SK-N-SH (cell line): ENCODE measurements around the gene KRTAP5-9. TPM values are rescaled to one million over a fixed set of nuclear protein-coding genes. Genes with fewer than 3 reads are reported as not detected.

Experiments used
- CTCF ChIA-PET: fragments of 300-600, 350-600 bp; formaldehyde crosslinking; extraction: SDS; loops from one replicate; lab custom pipeline; 2021; lab: Yijun Ruan, JAX
- POLR2A ChIA-PET: fragments of 350-600 bp; sonication (Branson Sonifier 250); formaldehyde crosslinking; extraction: SDS; loops from one replicate; lab custom pipeline; 2020; ENCODE audit warnings: antibody characterized with exemption, inconsistent platforms; lab: Yijun Ruan, JAX
- DNase-seq: peaks from one replicate; pipeline ENCODE4 v3.0.0; 2012
- H2AFZ ChIP-seq: fragments of 200-600 bp; sonication (generic); 2 replicates; pipeline ENCODE4 v1.8.1; 2016; ENCODE audit warnings: antibody characterized with exemption, mild to moderate bottlenecking, low read depth
- H3F3A ChIP-seq: fragments of 200-600 bp; sonication (generic); replicated peaks from 2 replicates; pipeline ENCODE3; 2016; ENCODE audit warnings: antibody characterized with exemption, mild to moderate bottlenecking; ENCODE audit not compliant: insufficient read depth
- H3K27ac ChIP-seq, 2 experiments: fragments of 200-500 bp in 1 of 2; fragments of 200-600 bp in 1 of 2; sonication (Bioruptor generic) in 1 of 2; sonication (generic), shearing (Covaris generic) in 1 of 2; 2 replicates each; pipeline versions ENCODE4 v1.5.1 to v1.6.1; 2014 to 2016; ENCODE audit warnings: low read depth in 2 of 2, inconsistent platforms in 1 of 2, low read length in 1 of 2, mild to moderate bottlenecking in 1 of 2, mixed read lengths in 1 of 2
- H3K27me3 ChIP-seq: fragments of 200-600 bp; sonication (generic), shearing (Covaris generic); 2 replicates; pipeline ENCODE4 v1.6.1; 2016; ENCODE audit warnings: mixed run types; ENCODE audit not compliant: insufficient read depth
- H3K36me3 ChIP-seq, 2 experiments: fragments of 200-500 bp in 1 of 2; fragments of 200-600 bp in 1 of 2; sonication (Bioruptor generic) in 1 of 2; sonication (generic) in 1 of 2; replicated peaks in 1 of 2; 2 replicates each; pipeline versions ENCODE3 to v1.5.1; 2014 to 2016; ENCODE audit warnings: low read length in 1 of 2, mild to moderate bottlenecking in 1 of 2; ENCODE audit not compliant: insufficient read depth in 2 of 2, control insufficient read depth in 1 of 2
- H3K4me1 ChIP-seq, 2 experiments: fragments of 200-500 bp in 1 of 2; fragments of 200-600 bp in 1 of 2; sonication (Bioruptor generic) in 1 of 2; sonication (generic), shearing (Covaris generic) in 1 of 2; 2 replicates each; pipeline versions ENCODE4 v1.5.1 to v1.6.1; 2014 to 2016; ENCODE audit warnings: low read depth in 1 of 2, low read length in 1 of 2, mixed run types in 1 of 2; ENCODE audit not compliant: insufficient read depth in 2 of 2, control insufficient read depth in 1 of 2
- H3K4me2 ChIP-seq: fragments of 200-600 bp; sonication (generic), shearing (Covaris generic); 2 replicates; pipeline ENCODE4 v1.6.1; 2017; ENCODE audit warnings: mixed run types
- H3K4me3 ChIP-seq, 2 experiments: fragments of 200-500 bp in 1 of 2; fragments of 200-600 bp in 1 of 2; sonication (Bioruptor generic) in 1 of 2; sonication (generic), shearing (Covaris generic) in 1 of 2; 2 replicates each; pipeline versions ENCODE4 v1.5.1 to v1.8.1; 2014 to 2016; ENCODE audit warnings: low read depth in 2 of 2, inconsistent platforms in 1 of 2, low read length in 1 of 2, mild to moderate bottlenecking in 1 of 2, mixed read lengths in 1 of 2, moderate library complexity in 1 of 2
- H3K79me2 ChIP-seq: fragments of 200-600 bp; sonication (generic); 2 replicates; pipeline ENCODE4 v1.8.1; 2017; ENCODE audit warnings: mild to moderate bottlenecking; ENCODE audit not compliant: insufficient read depth
- H3K9ac ChIP-seq: fragments of 200-600 bp; sonication (generic); 2 replicates; pipeline ENCODE4 v1.6.1; 2017; ENCODE audit warnings: mixed run types
- H3K9me2 ChIP-seq: fragments of 200-600 bp; sonication (generic); 2 replicates; pipeline ENCODE4 v1.6.1; 2017; ENCODE audit warnings: mixed run types
- H3K9me3 ChIP-seq: fragments of 200-600 bp; sonication (generic); 2 replicates; pipeline ENCODE4 v1.6.1; 2017; ENCODE audit warnings: mixed run types, mild to moderate bottlenecking, moderate library complexity
- H4K20me1 ChIP-seq: fragments of 200-600 bp; sonication (generic); 2 replicates; pipeline ENCODE4 v1.6.1; 2017; ENCODE audit warnings: mild to moderate bottlenecking, mixed run types; ENCODE audit not compliant: insufficient read depth
- EP300 ChIP-seq, 2 experiments: IDR thresholded peaks; 2 replicates each; pipeline versions ENCODE4 v1.4.0 to v1.6.1; 2012; ENCODE audit warnings: borderline replicate concordance in 1 of 2, low read depth in 1 of 2, low read length in 1 of 2
- EZH2phosphoT487 ChIP-seq: fragments of 200-600 bp; sonication (generic); IDR thresholded peaks from 2 replicates; pipeline ENCODE4 v1.6.1; 2017; ENCODE audit warnings: low read depth, mixed run types, mild to moderate bottlenecking, antibody characterized with exemption, moderate library complexity, borderline replicate concordance
- FOXJ3 ChIP-seq: sonication (generic); formaldehyde crosslinking; IDR thresholded peaks from 2 replicates; pipeline ENCODE4 v1.5.1; 2020; ENCODE audit warnings: mild to moderate bottlenecking, missing genetic modification reagents
- JUND ChIP-seq: IDR thresholded peaks from 2 replicates; pipeline ENCODE4 v1.4.0; 2012
- NRF1 ChIP-seq: IDR thresholded peaks from 2 replicates; pipeline ENCODE4 v1.6.1; 2012; ENCODE audit warnings: low read depth, mild to moderate bottlenecking, low read length
- SMC3 ChIP-seq: IDR thresholded peaks from 2 replicates; pipeline ENCODE4 v1.6.1; 2012; ENCODE audit warnings: low read depth, low read length, improper control_type of control experiment
- USF2 ChIP-seq: fragments of 150-350 bp; IDR thresholded peaks from 2 replicates; pipeline ENCODE4 v1.6.1; 2017; ENCODE audit warnings: antibody characterized with exemption, low read length, low read depth, borderline replicate concordance
- ZBTB33 ChIP-seq: IDR thresholded peaks from 2 replicates; pipeline ENCODE4 v1.4.0; 2012; ENCODE audit warnings: low read depth, borderline replicate concordance
- WGBS: methylation state at CpG from one replicate; pipeline ENCODE4 v1.1.6; 2017; ENCODE audit warnings: low lambda C conversion rate; 5-methylcytosine and 5-hydroxymethylcytosine counted together
- polyA plus RNA-seq, 3 experiments: library from polyadenylated mRNA; depleted of rRNA; stranded (reverse); fragments of >200 nt; gene quantifications; 2 replicates each; pipeline ENCODE4 v1.2.3, GENCODE V29; 2012

Gene KRTAP5-9
- polyA plus RNA-seq, 1 of the 3 experiments (the other 2 are of a cell fraction) = not detected

GRCh38 chr11:71518506-71519471 is 29.4 kb upstream of the KRTAP5-9 start:
- no peaks in the 10 kb centered on the region for H3K9me3 ChIP-seq
- H3K9ac ChIP-seq = no peak overlapping the region
- H3K4me1 ChIP-seq = no peaks in the 10 kb centered on the region
- H3K79me2 ChIP-seq = no peaks in the 10 kb centered on the region
- 73% methylated on average over 23 of the region's 55 CpGs for WGBS
- no peak overlapping the region for H3K4me2 ChIP-seq
- H3F3A ChIP-seq = no peaks in the 10 kb centered on the region
- H3K4me3 ChIP-seq = no peak overlapping the region
- H4K20me1 ChIP-seq = no peaks in the 10 kb centered on the region
- POLR2A ChIA-PET = no interaction called here
- no peaks in the 10 kb centered on the region for H3K9me2 ChIP-seq
- no peaks in the 10 kb centered on the region for H3K36me3 ChIP-seq
- TF ChIP-seq SMC3 (no peak), ZBTB33 (no peak), FOXJ3 (no peak), USF2 (no peak), EP300 (IDR thresholded peaks at IDR 0.05; ENCODE audit: borderline replicate concordance in 1 of 2, low read depth in 1 of 2, low read length in 1 of 2) (no peak), EZH2phosphoT487 (no peak)
- TF ChIP-seq, all 33 proteins: peak for 0
- no peaks in the 10 kb centered on the region for H3K27me3 ChIP-seq
- DNase-seq = no peak
- H2AFZ ChIP-seq = no peak overlapping the region
- CTCF ChIA-PET = interaction anchor here (1.7 kb wide), 1 partner anchor 61 kb away, joined by 5 read pairs; no protein-coding TSS in a partner anchor
- no peak overlapping the region for H3K27ac ChIP-seq

DNA sequence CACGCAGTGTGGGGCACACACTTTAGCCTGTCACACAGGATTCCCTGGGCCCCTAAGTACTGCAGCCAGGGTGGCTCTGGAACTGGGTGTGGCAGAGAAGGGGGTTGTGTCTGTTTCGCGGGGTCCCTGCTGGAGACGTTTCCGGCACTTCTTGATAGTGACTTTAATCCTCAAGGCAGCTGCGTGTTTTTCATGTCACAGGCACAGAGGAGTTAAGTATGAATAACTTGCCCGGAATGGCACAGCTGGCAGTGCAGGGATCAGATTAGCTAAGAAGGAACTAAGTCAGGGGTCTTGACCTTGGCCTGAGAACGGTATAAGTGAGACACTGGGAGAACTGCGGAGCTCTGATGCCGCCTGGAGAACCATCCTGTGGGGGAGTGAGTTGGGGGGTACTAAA is 28.7 kb upstream of the KRTAP5-9 start:
- no peaks in the 10 kb centered on the region for H4K20me1 ChIP-seq
- H3K9me2 ChIP-seq = no peaks in the 10 kb centered on the region
- H3K4me2 ChIP-seq = no peak overlapping the region
- ChIA-PET CTCF (interaction anchor here (0.6 to 1.7 kb wide), 2 partner anchors 15 to 60 kb away, joined by 3 to 5 read pairs; no protein-coding TSS in a partner anchor), POLR2A (interaction anchor here (0.7 kb wide), 1 partner anchor 748 kb away, joined by 3 read pairs; no protein-coding TSS in a partner anchor)
- no peak overlapping the region for H3K27ac ChIP-seq
- no peak overlapping the region for H2AFZ ChIP-seq
- WGBS = 68% methylated on average over 10 of the region's 10 CpGs
- H3K4me3 ChIP-seq = no peak overlapping the region
- DNase-seq = no peak
- no peaks in the 10 kb centered on the region for H3K4me1 ChIP-seq
- H3K9me3 ChIP-seq = no peaks in the 10 kb centered on the region
- TF ChIP-seq JUND = no peak
- no peak for TF ChIP-seq NRF1
- TF ChIP-seq, all 33 proteins: peak for 0
- Histone ChIP-seq H3K27me3 (no peaks in the 10 kb centered on the region), H3K36me3 (no peaks in the 10 kb centered on the region), H3K79me2 (no peaks in the 10 kb centered on the region), H3F3A (no peaks in the 10 kb centered on the region), H3K9ac (no peak overlapping the region)
